Activated B cell treated with CpG ODN at 0.5 μM for 24 hours (primary cell): ENCODE data around the gene TAS2R40. TPM values are rescaled to one million over a fixed set of nuclear protein-coding genes. Genes with fewer than 3 reads are reported as not detected.
A peak's percentile ranks its signal among the peaks of the same experiment; 100 is the strongest.
"Not testable (repeated sequence)": the region's sequence is repeated elsewhere in the genome, so short reads cannot be mapped to it uniquely, and the experiment has no call there.

Experiments
- ATAC-seq: fragments of 200-7000 bp; cut with Tn5 transposase; one replicate; pipeline ENCODE4 v1.10.0; 2021; ENCODE audit warnings: low read depth, mild to moderate bottlenecking, moderate library complexity
- CTCF ChIA-PET: fragments of 350-600 bp; sonication (Branson Sonifier 250); formaldehyde crosslinking; loops from one replicate; lab custom pipeline; 2021; ENCODE audit warnings: antibody characterized with exemption; lab: Charles Lee
- POLR2A ChIA-PET: fragments of 350-600 bp; sonication (Branson Sonifier 250); formaldehyde crosslinking; loops from one replicate; lab custom pipeline; 2021; ENCODE audit warnings: antibody characterized with exemption; lab: Charles Lee
- DNase-seq: peaks from one replicate; pipeline ENCODE4 v3.0.0; 2022
- H3K27ac Mint-ChIP-seq: one replicate; pipeline ENCODE4 v1.8.0; 2020; ENCODE audit warnings: mixed read lengths
- H3K27me3 Mint-ChIP-seq: one replicate; pipeline ENCODE4 v1.8.0; 2021; ENCODE audit warnings: mixed read lengths
- H3K36me3 Mint-ChIP-seq: one replicate; pipeline ENCODE4 v1.8.0; 2021; ENCODE audit warnings: low read depth, mixed read lengths
- H3K4me1 Mint-ChIP-seq: one replicate; pipeline ENCODE4 v1.8.0; 2021; ENCODE audit warnings: mixed read lengths
- H3K4me3 Mint-ChIP-seq: one replicate; pipeline ENCODE4 v1.8.0; 2020; ENCODE audit warnings: mild to moderate bottlenecking, mixed read lengths
- H3K9me3 Mint-ChIP-seq: one replicate; pipeline ENCODE4 v1.8.0; 2020; ENCODE audit warnings: mixed read lengths
- CTCF ChIP-seq: fragments of 200-600 bp; IDR thresholded peaks from one replicate; pipeline ENCODE4 v1.8.0; 2022; ENCODE audit warnings: antibody characterized with exemption, mild to moderate bottlenecking
- intact Hi-C: fragments of 100-400 bp; cut with micrococcal nuclease; formaldehyde crosslinking; loops from one replicate; pipeline ENCODE4 v1.15.1; 2024
- total RNA-seq: library from RNA; stranded (reverse); gene quantifications from 2 replicates; pipeline ENCODE4 v1.2.3, GENCODE V29; 2022

TAS2R40 gene
- total RNA-seq, 1 donor from 2014 or later = not detected

- intact Hi-C loops = loop anchor here (5.0 kb wide), 1 partner anchor 452 kb away; no protein-coding TSS in a partner anchor
- H3K4me1 Mint-ChIP-seq = peaks cover 65% of the 10 kb centered on the region
- peaks cover 9% of the 10 kb centered on the region for H3K36me3 Mint-ChIP-seq
- ATAC-seq (no peak), DNase-seq (no peak)
- H3K9me3 Mint-ChIP-seq = no peaks in the 10 kb centered on the region
- ChIA-PET CTCF (interaction anchor here (4.2 kb wide), 1 partner anchor 19 kb away, joined by 24 read pairs; no protein-coding TSS in a partner anchor), POLR2A (no interaction called here)
- peak overlapping the region; percentile 77 for H3K27ac Mint-ChIP-seq
- no peak overlapping the region for H3K4me3 Mint-ChIP-seq
- no peak for TF ChIP-seq CTCF
- H3K27me3 Mint-ChIP-seq = no peaks in the 10 kb centered on the region
Observed at GRCh38 chr7:143259765-143260164, 37.9 kb downstream of the TAS2R40 start.

GRCh38 chr7:143261901-143262300 is 40.1 kb downstream of the TAS2R40 start:
- intact Hi-C loops = loop anchor here (2.0 kb wide), 1 partner anchor 119 kb away; the partner anchor contains the start of gene ZYX
- peaks cover 21% of the 10 kb centered on the region for H3K36me3 Mint-ChIP-seq
- CTCF ChIA-PET = interaction anchor here (0.9 to 4.2 kb wide), 2 partner anchors 22 to 26 kb away, joined by 3 to 24 read pairs; no protein-coding TSS in a partner anchor
- peak overlapping the region; percentile 62 for H3K27ac Mint-ChIP-seq
- no peak for TF ChIP-seq CTCF
- H3K27me3 Mint-ChIP-seq = no peaks in the 10 kb centered on the region
- peak overlapping the region; percentile 95 for H3K4me3 Mint-ChIP-seq
- H3K9me3 Mint-ChIP-seq = no peaks in the 10 kb centered on the region
- DNase-seq (no peak), ATAC-seq (no peak)
- POLR2A ChIA-PET = no interaction called here
- peaks cover 60% of the 10 kb centered on the region for H3K4me1 Mint-ChIP-seq

GRCh38 chr7:143263266-143264195 is 41.7 kb downstream of the TAS2R40 start, which contains the start of gene GSTK1:
GSTK1 (plus strand) TSS chr7:143263441; CDS start chr7:143263514, 73 bp downstream.
- ATAC-seq = peak; percentile 97
- Mint-ChIP-seq H3K36me3 (peaks cover 37% of the 10 kb centered on the region), H3K4me3 (peak within 1 kb of the TSS; percentile 95), H3K4me1 (peaks cover 52% of the 10 kb centered on the region), H3K27ac (peak within 1 kb of the TSS; percentile 83), H3K27me3 (no peaks in the 10 kb centered on the region), H3K9me3 (no peaks in the 10 kb centered on the region)
- ChIA-PET POLR2A (interaction anchor here (0.9 to 2.3 kb wide), 9 partner anchors 14 to 453 kb away, joined by 3 to 23 read pairs (median 7); partner anchors contain the start of genes CASP2 and EPHB6), CTCF (interaction anchor here (4.2 kb wide), 1 partner anchor 23 kb away, joined by 24 read pairs; no protein-coding TSS in a partner anchor)
- peak; percentile 68 for DNase-seq
- TF ChIP-seq CTCF = no peak
- intact Hi-C loops = loop anchor here (1.0 to 2.0 kb wide), 4 partner anchors 12 to 178 kb away; partner anchors contain the start of genes CASP2 and ZYX

- Mint-ChIP-seq H3K36me3 (peaks cover 44% of the 10 kb centered on the region), H3K27ac (peak overlapping the region; percentile 83), H3K4me1 (peaks cover 45% of the 10 kb centered on the region), H3K4me3 (peak overlapping the region; percentile 95)
- H3K9me3 Mint-ChIP-seq, ATAC-seq, H3K27me3 Mint-ChIP-seq, DNase-seq, intact Hi-C loops: not testable (repeated sequence)
- CTCF ChIA-PET = interaction anchor here (0.8 to 4.2 kb wide), 2 partner anchors 24 to 49 kb away, joined by 3 to 24 read pairs; no protein-coding TSS in a partner anchor
- POLR2A ChIA-PET = interaction anchor here (0.9 to 2.3 kb wide), 5 partner anchors 15 to 453 kb away, joined by 3 to 23 read pairs (median 7); partner anchors contain the start of genes CASP2 and EPHB6
Observed at GRCh38 chr7:143264196-143264568, 42.3 kb downstream of the TAS2R40 start.

- Mint-ChIP-seq H3K36me3 (peaks cover 54% of the 10 kb centered on the region), H3K9me3 (no peaks in the 10 kb centered on the region), H3K4me1 (peaks cover 36% of the 10 kb centered on the region), H3K27me3 (no peaks in the 10 kb centered on the region), H3K27ac (peak overlapping the region; percentile 83), H3K4me3 (peak overlapping the region; percentile 9)
- no peak for ATAC-seq
- no peak for TF ChIP-seq CTCF
- intact Hi-C loops = no loop called here
- ChIA-PET CTCF (interaction anchor here (0.8 kb wide), 1 partner anchor 50 kb away, joined by 3 read pairs; no protein-coding TSS in a partner anchor), POLR2A (interaction anchor here (0.6 to 2.2 kb wide), 3 partner anchors 21 to 429 kb away, joined by 3 to 23 read pairs (median 4); partner anchors contain the start of gene CASP2)
- no peak for DNase-seq
Observed at GRCh38 chr7:143265017-143265693, 43.3 kb downstream of the TAS2R40 start.
